ENCODE results near the gene BEND4.
"Not testable (repeated sequence)": the region's sequence is repeated elsewhere in the genome, so short reads cannot be mapped to it uniquely, and the experiment has no call there.

The BEND4 gene

DNA sequence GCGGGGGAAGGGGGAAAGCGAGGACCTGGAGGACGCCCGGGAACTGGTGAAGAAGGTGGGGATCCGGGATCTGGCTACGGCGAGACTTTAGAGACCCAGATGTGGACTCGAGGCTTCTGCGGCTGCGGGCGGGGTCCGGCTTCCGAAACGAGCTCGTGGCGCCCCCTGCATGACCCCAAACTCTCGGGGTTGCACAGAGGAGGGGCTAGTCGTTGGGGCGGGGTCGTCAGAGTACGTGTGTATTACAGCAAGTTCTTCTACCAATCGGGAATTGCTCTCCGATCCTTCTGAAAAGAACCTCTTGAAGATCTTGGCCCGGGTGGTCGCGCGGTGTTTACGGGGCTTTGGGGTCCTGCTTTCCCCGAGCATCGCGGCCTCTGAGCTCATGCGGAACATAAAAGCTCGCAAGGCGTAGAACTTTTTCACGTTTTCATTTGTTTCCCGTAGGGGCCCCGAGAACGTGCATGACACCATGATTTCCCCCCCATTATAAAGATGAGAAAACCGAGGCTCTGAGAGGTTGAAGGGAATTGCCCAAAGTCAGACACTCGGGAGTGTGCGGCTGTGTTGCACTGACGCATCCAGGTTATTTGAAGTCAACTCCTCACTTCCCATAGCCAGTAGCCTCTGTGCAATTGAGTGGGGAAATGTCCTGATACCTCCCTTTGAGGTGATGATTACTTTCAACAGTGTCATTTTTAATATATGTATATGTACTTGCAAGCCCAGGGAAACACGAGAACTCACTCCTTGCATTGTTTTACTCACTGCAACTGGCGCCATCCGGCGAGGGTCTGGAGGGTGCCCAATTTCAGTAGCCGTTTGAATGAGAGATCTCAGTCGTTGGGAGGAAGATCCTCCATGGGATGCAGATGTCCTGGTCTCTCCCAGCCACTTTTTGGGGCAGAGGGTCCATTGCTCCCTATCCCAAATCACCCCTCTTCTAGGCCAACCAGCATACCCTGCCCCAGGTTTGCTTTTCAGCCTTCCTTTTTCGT, at the start of gene BEND4:
BEND4 (minus strand) TSS at position 149 of the 998 bp plus-strand sequence. CDS start 512 bp downstream, outside the sequence.
- DNase-seq, result no peak

- DNase-seq, result no peak
Measured at GRCh38 chr4:42197341-42197740, 44.9 kb upstream of the BEND4 start.

DNA sequence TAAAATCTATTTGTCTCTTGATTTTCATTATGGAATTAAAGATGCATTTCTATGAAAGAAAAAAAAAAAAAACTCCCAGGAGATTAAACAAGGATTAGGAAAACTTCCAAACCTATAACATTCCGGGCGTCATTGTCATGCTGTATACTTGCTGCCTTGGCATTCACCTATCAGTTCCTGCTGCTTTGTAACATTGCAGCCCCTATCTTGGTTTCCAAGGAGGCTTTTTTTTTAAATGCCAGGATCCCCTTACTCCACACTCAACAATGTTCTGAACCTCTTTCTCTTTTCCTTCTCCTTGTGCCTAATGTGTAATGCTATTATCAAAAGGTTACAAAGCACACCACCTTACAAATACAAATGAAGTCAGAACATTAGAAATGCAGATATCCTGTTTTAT, 20.5 kb upstream of the BEND4 start:
- no peak for DNase-seq

- DNase-seq, result no peak
Measured at GRCh38 chr4:42172128-42172790, 19.8 kb upstream of the BEND4 start.

GRCh38 chr4:42167709-42168108, 15.3 kb upstream of the BEND4 start:
- DNase-seq, result no peak

- DNase-seq, result not testable (repeated sequence)
Measured at GRCh38 chr4:42166186-42166585, 13.7 kb upstream of the BEND4 start.

DNA sequence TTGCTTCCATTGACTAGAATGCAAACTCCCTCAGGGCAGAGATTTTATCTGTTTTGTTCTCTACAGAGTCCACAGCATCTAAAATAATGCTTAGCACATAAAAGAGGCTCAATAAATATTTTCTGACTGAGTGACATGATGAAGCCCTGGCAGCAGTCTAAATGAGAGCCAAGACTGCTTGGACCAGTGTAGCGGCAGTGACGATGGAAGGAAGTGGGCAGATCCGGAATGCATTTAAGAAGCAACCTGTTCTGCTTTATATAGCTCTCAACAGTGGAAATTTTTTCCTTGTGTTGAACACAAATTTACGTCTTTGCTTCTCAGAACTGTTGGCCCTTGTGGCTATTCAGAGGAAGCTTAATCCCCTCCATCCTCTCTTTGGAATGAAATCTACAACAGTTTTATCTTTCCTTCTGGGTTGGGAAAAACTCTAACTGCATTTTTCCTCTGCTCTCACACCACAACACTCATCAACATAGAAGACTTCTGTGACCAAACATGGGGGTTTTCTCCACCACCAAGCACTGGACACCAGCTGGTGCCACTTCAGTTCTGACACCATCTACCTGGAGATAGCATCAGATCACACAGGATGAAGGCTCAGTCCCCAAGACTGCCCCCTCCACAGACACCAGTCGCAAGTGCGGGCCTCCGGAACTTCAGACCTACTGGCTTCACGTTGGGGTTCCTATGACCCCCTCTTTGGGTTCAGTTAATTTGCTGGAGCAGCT, 7.0 kb upstream of the BEND4 start:
- no peak for DNase-seq

DNA sequence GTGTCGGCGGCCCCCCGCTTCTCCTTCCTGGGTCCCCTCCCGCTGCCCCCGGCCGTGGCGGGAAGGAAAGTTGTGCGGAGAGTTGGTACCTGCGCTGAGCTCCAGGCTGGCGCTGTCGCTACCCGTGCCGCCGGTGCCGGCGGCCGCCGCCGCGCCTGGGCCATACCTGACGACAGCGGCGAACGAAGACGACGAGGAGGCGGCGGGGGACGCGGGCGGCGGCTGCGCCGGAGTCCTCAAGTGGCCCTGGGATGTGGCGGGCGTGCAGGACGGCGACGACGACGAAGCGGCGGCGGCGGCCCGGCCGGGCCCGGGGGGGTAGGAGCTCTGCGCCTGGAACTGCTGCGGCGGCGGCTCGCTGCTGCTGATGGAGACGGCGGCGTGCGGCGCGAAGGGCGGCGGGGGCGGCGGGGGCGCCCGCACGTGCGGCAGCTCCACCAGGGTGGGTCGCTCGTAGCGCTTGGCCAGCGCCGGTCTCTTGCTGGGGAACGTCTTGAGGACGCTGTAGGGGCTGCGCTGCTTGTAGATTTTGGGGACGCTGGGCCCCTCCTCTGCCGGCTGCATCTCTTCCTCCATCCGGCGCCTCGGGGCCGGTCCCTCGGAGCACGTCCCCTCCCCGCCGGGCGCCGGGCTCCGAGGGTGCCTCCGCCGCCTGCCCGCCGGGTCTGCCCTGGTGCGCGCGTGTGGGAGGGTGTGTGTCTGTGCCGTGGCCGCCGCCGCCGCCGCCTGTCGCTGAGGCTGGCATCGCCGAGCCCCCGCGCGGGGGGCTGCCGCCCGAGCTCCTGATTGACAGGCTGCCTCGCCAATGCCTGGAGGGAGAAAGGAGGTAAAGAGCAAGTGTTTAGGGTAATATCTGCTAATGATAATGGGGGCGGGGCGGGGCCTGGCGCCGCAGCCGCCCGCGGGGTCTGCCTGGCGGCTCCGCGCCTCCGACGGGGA, 618 bp downstream of the BEND4 start:
- DNase-seq, result peak; percentile 67

DNA sequence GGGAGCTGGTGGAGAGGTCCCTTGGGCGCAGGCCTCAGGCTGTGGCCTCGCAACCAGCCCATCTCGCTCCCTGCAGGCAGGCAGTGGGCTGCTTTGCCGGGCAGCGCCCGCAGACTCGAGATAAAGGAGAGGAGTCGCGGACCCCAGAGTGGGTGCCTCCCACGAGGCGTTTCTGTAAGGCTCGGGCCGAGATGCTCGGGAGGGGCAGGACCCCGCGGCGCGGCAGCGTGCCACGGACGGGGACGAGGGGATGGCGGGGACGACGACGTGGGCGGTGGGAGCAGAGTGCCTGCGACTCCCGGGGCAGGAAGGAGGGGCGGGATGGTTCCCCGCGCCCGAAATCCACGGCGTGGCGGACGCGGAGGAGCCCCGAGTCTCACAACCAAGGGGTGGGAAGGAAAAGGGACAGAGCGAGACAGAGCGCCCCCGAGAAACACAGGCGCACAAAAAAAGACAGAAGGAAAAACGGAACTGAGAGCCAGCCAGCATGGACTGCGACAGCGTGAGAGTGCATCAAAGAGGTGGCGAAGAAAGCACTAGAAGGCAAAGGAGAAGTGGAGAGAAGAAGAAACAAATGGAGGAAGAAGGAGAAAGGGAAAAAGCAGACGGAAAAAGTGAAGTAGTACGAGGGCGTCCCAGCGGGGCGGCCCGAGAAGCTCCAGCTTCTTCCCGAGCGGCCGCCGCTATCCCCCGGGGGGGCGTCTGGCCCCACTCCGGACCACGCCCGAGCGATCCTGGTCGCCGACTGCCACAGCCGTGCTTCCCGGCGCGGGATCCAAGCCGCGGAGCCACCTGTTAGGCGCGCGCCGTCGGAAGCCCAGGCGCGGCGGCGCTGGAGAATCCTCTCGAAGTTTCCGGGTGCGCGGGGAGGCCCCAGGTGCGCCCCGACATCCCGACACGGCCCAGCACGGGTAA, 1.5 kb downstream of the BEND4 start:
- DNase-seq, result peak; percentile 20

- no peak for DNase-seq
Measured at GRCh38 chr4:42149004-42149403, 3.5 kb downstream of the BEND4 start.

- DNase-seq, result no peak
Measured at GRCh38 chr4:42148425-42148824, 4.0 kb downstream of the BEND4 start.

GRCh38 chr4:42144028-42144427, 8.4 kb downstream of the BEND4 start:
- no peak for DNase-seq

DNA sequence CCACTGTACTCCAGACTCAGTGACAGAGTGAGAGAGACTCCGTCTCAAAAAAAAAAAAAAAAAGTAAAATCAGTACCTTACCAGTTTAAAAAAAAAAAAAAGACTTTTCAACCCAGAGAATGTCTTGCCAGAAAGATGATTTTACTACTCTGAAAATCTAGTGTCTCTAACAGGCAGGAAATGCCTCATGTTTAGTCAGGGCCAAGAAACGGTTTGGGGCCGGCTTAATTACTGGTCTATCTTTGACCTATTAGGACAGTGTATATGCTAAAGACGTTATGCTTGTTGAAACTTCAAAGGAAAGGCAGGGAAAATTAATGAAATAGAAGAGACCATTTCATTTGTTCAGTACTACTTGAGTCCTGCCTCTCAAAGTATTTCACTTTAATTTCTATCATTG, 9.9 kb downstream of the BEND4 start:
- DNase-seq, result no peak

GRCh38 chr4:42136371-42136770, 16.1 kb downstream of the BEND4 start:
- DNase-seq, result no peak

- no peak for DNase-seq
Measured at GRCh38 chr4:42133006-42133405, 19.4 kb downstream of the BEND4 start.

DNA sequence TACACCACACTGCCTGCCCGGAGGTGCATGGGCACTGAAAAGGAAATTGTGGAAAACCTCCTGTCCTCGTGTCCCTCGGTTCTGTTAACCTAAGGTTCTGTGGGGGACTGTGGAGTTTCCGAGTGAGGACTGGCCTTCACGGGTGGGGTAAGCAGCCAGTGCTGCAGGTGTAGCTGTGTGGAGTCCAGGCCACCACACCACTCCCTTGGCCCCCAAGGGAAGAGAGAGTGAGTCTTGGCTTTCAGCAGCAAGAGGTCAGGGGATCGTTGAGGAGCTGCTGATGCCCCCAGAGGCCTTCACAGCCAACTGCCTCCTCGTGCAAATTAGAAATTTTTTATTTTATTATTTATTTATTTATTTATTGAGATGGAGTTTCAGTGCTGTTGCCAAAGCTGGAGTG, 20.4 kb downstream of the BEND4 start:
- DNase-seq, result no peak

- DNase-seq, result no peak
Measured at GRCh38 chr4:42123071-42123644, 29.3 kb downstream of the BEND4 start.

DNA sequence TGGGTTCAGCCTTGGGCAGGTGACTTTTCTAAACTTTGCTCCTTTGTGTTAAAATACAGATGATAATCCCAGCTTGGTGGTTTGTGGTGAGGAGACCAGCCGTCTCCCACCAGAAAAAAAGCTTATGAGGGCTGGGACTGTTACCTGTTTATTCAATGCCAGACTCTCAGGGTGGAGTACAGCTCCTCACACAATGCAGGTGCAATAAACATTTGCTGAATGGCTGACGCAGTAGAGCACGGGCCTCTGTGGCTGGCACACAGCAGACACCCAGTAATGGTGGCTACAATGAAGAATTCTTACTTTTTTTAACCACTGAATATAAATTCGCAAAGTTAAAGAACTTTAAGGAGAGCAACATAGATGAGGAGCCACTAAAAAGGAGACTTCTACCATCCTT, 30.2 kb downstream of the BEND4 start:
- no peak for DNase-seq

DNA sequence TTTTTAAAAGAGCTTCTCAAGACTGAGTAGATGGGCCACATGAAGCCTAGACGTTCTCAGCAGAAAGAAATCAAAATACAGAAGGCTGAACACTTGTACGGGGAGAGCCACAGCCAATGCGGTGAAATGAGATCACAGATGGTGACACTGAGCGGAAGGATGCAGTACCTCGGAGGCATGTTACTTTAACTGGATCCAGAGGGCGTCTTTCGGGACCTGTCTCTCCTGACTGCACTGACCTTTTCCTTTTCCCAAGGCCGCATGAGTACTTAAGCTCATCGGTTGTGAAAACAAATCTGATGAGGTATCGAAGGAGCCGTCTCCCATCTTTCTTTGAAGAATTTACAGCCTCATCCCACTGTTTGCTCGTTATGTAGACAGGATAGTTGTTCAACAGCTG, 32.6 kb downstream of the BEND4 start:
- no peak for DNase-seq

DNA sequence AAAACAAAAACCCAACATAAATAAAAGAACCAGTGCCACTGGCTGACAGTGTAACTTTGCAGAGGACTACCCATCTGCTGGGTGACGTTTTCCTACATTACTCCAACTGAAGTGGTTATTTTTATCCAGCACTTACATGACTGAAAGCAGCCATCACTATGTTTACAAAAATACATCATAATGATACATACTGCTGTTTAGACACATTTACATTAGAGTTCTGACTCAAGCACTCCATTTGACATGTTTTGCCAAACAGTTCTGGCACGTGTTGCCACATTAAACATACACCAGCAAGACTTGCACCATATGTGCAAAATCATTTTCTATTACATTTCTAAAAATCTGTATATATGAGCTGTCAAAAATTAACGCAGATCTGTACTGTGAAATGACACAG, 39.6 kb downstream of the BEND4 start:
- no peak for DNase-seq

GRCh38 chr4:42104521-42104920, 47.9 kb downstream of the BEND4 start:
- DNase-seq, result no peak
